Upper lobe of left lung (tissue), 4 donors: ENCODE data around the gene DIS3.

ENCODE experiments used
- CTCF ChIP-seq, 6 experiments: fragments of 450-650 bp in 4 of 6; fragments of 200-600 bp in 2 of 6; sonication (generic) in 2 of 6; IDR thresholded peaks; one replicate each; pipeline ENCODE4 v1.5.1; 2016 to 2019; ENCODE audit warnings: antibody characterized with exemption in 6 of 6
- EP300 ChIP-seq, 4 donors: sonication (generic); formaldehyde crosslinking; IDR thresholded peaks; one replicate each; pipeline ENCODE4 v1.5.1; 2017; ENCODE audit warnings: antibody characterized with exemption in 4 of 4, control low read depth in 2 of 4
- POLR2A ChIP-seq, 4 donors: fragments of 450-650 bp; IDR thresholded peaks; one replicate each; pipeline ENCODE4 v1.5.1; 2016 to 2017; ENCODE audit warnings: antibody characterized with exemption in 4 of 4, mild to moderate bottlenecking in 2 of 4

- TF ChIP-seq CTCF (IDR thresholded peaks at IDR 0.05) (no peak), EP300 (IDR thresholded peaks at IDR 0.05) (no peak), POLR2A (IDR thresholded peaks at IDR 0.05) (no peak)
Observed at GRCh38 chr13:72792640-72793039, 10.9 kb upstream of the DIS3 start.
